ENCODE data around the gene MAP4K3. TPM values are rescaled to one million over a fixed set of nuclear protein-coding genes. Genes with fewer than 3 reads are reported as not detected.
A peak's percentile ranks its signal among the peaks of the same experiment; 100 is the strongest.

MAP4K3 gene
- total RNA-seq, 1 donor from 2014 or later, result 34.1 TPM

- TF ChIP-seq CTCF (IDR thresholded peaks at IDR 0.05), result no peak
- DNase-seq (ENCODE audit: low spot score in 2 of 2), result no peak
- Histone ChIP-seq H3K4me3 (no peak overlapping the region), H3K27me3 (no peaks in the 10 kb centered on the region), H3K36me3 (peaks cover 0 to 5% of the 10 kb centered on the region in 2 donors), H3K4me1 (no peaks in the 10 kb centered on the region), H3K9me3 (no peaks in the 10 kb centered on the region), H3K27ac (no peak overlapping the region)
- intact Hi-C loops (cut with DNase I), result no loop called here
Observed at GRCh38 chr2:39301352-39301751, 135.7 kb downstream of the MAP4K3 start.

GRCh38 chr2:39300044-39300978 is 136.8 kb downstream of the MAP4K3 start:
- intact Hi-C loops (cut with DNase I), result no loop called here
- Histone ChIP-seq H3K36me3 (peaks cover 0 to 5% of the 10 kb centered on the region in 2 donors), H3K27ac (no peak overlapping the region), H3K27me3 (no peaks in the 10 kb centered on the region), H3K4me1 (no peaks in the 10 kb centered on the region), H3K4me3 (no peak overlapping the region), H3K9me3 (no peaks in the 10 kb centered on the region)
- TF ChIP-seq CTCF (IDR thresholded peaks at IDR 0.05), result no peak
- DNase-seq (ENCODE audit: low spot score in 2 of 2), result no peak

GRCh38 chr2:39290433-39290832 is 146.7 kb downstream of the MAP4K3 start:
- peak overlapping the region in 1 of 2 donors; percentile 31 for H3K27ac ChIP-seq
- H3K4me3 ChIP-seq, result no peak overlapping the region
- no peak for DNase-seq (ENCODE audit: low spot score in 2 of 2)
- H3K9me3 ChIP-seq, result no peaks in the 10 kb centered on the region
- H3K27me3 ChIP-seq, result no peaks in the 10 kb centered on the region
- H3K36me3 ChIP-seq, result peaks cover 28 to 36% of the 10 kb centered on the region in 2 donors
- H3K4me1 ChIP-seq, result no peaks in the 10 kb centered on the region
- TF ChIP-seq CTCF (IDR thresholded peaks at IDR 0.05), result no peak
- intact Hi-C loops (cut with DNase I), result no loop called here

- Histone ChIP-seq H3K27ac (peak overlapping the region in 1 of 2 donors; percentile 23), H3K9me3 (no peaks in the 10 kb centered on the region), H3K4me1 (no peaks in the 10 kb centered on the region), H3K4me3 (no peak overlapping the region), H3K27me3 (no peaks in the 10 kb centered on the region), H3K36me3 (peaks cover 31 to 36% of the 10 kb centered on the region in 2 donors)
- TF ChIP-seq CTCF (IDR thresholded peaks at IDR 0.05), result no peak
- intact Hi-C loops (cut with DNase I), result no loop called here
- DNase-seq (ENCODE audit: low spot score in 2 of 2), result no peak
Observed at GRCh38 chr2:39289609-39290008, 147.5 kb downstream of the MAP4K3 start.

GRCh38 chr2:39283561-39283960 is 153.5 kb downstream of the MAP4K3 start:
- TF ChIP-seq CTCF (IDR thresholded peaks at IDR 0.05), result no peak
- no peaks in the 10 kb centered on the region for H3K4me1 ChIP-seq

More at GRCh38 chr2:39283561-39283960, 153.5 kb downstream of the MAP4K3 start:
- no peak overlapping the region for H3K4me3 ChIP-seq
- H3K9me3 ChIP-seq, result no peaks in the 10 kb centered on the region
- peaks cover 42 to 45% of the 10 kb centered on the region in 2 donors for H3K36me3 ChIP-seq
- intact Hi-C loops (cut with DNase I), result no loop called here
- DNase-seq (ENCODE audit: low spot score in 2 of 2), result no peak
- no peaks in the 10 kb centered on the region for H3K27me3 ChIP-seq
- no peak overlapping the region for H3K27ac ChIP-seq
